Measurements from ENCODE around the gene HSPA4L.
A peak's percentile ranks its signal among the peaks of the same experiment; 100 is the strongest.

HSPA4L gene

GRCh38 chr4:127782275-127783025 is at the start of gene HSPA4L:
TSS of gene HSPA4L (plus strand) at chr4:127782322. CDS start at chr4:127782551, 229 bp downstream.
- peak within 1 kb of the TSS; percentile 88 to 96 for H3K9ac ChIP-seq (ENCODE audit: low read length in 2 of 2)
- peak within 1 kb of the TSS; percentile 77 for H3K27ac ChIP-seq (ENCODE audit: low read length)
- H3K36me3 ChIP-seq (ENCODE audit: control insufficient read depth in 2 of 2, insufficient read depth in 2 of 2, low read length in 2 of 2): no peaks in the 10 kb centered on the region
- H3K4me1 ChIP-seq (ENCODE audit: control insufficient read depth, insufficient read depth, low read length): peaks cover 5% of the 10 kb centered on the region
- peak within 1 kb of the TSS; percentile 98 to 99 for H3K4me3 ChIP-seq (ENCODE audit: low read length in 2 of 2)
- no peaks in the 10 kb centered on the region for H3K9me3 ChIP-seq (ENCODE audit: control insufficient read depth in 2 of 2, low read length in 2 of 2)
- H3K27me3 ChIP-seq (ENCODE audit: control insufficient read depth in 1 of 2, insufficient read depth in 2 of 2, low read length in 2 of 2): no peaks in the 10 kb centered on the region

- no peak overlapping the region for H3K9ac ChIP-seq (ENCODE audit: low read length in 2 of 2)
- H3K9me3 ChIP-seq (ENCODE audit: control insufficient read depth in 2 of 2, low read length in 2 of 2): no peaks in the 10 kb centered on the region
- no peaks in the 10 kb centered on the region for H3K4me1 ChIP-seq (ENCODE audit: control insufficient read depth, insufficient read depth, low read length)
- H3K4me3 ChIP-seq (ENCODE audit: low read length in 2 of 2): no peak overlapping the region
- H3K27ac ChIP-seq (ENCODE audit: low read length): no peak overlapping the region
- H3K36me3 ChIP-seq (ENCODE audit: control insufficient read depth in 2 of 2, insufficient read depth in 2 of 2, low read length in 2 of 2): no peaks in the 10 kb centered on the region
- no peaks in the 10 kb centered on the region for H3K27me3 ChIP-seq (ENCODE audit: control insufficient read depth in 1 of 2, insufficient read depth in 2 of 2, low read length in 2 of 2)
Observed at GRCh38 chr4:127732623-127733328, 49.3 kb upstream of the HSPA4L start.

GRCh38 chr4:127734976-127735375 is 47.1 kb upstream of the HSPA4L start:
- Histone ChIP-seq H3K4me3 (ENCODE audit: low read length in 2 of 2) (no peak overlapping the region), H3K36me3 (ENCODE audit: control insufficient read depth in 2 of 2, insufficient read depth in 2 of 2, low read length in 2 of 2) (no peaks in the 10 kb centered on the region), H3K27ac (ENCODE audit: low read length) (no peak overlapping the region), H3K9me3 (ENCODE audit: control insufficient read depth in 2 of 2, low read length in 2 of 2) (no peaks in the 10 kb centered on the region), H3K4me1 (ENCODE audit: control insufficient read depth, insufficient read depth, low read length) (no peaks in the 10 kb centered on the region), H3K27me3 (ENCODE audit: control insufficient read depth in 1 of 2, insufficient read depth in 2 of 2, low read length in 2 of 2) (no peaks in the 10 kb centered on the region), H3K9ac (ENCODE audit: low read length in 2 of 2) (no peak overlapping the region)

DNA sequence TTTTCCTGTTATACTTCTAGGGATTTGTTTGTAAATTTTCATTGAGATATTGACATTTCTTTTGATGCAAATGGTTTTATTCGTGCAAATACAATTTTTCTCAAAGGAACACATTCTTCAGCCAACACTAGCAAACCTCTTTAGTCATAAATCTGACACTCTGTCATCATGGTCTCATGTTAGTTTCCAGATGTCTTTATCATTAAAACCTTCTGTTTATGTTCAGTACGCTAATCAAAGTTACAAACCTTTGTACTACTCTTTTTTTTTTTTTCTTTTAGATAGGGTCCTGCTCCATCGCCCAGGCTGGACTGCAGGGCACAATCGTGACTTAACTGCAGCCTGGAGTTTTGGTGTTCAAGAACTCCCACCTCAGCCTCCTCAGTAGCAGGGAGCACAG is 44.8 kb upstream of the HSPA4L start:
- no peaks in the 10 kb centered on the region for H3K4me1 ChIP-seq (ENCODE audit: control insufficient read depth, insufficient read depth, low read length)
- H3K27ac ChIP-seq (ENCODE audit: low read length): no peak overlapping the region
- no peaks in the 10 kb centered on the region for H3K27me3 ChIP-seq (ENCODE audit: control insufficient read depth in 1 of 2, insufficient read depth in 2 of 2, low read length in 2 of 2)
- H3K4me3 ChIP-seq (ENCODE audit: low read length in 2 of 2): no peak overlapping the region
- H3K36me3 ChIP-seq (ENCODE audit: control insufficient read depth in 2 of 2, insufficient read depth in 2 of 2, low read length in 2 of 2): no peaks in the 10 kb centered on the region
- H3K9ac ChIP-seq (ENCODE audit: low read length in 2 of 2): no peak overlapping the region
- H3K9me3 ChIP-seq (ENCODE audit: control insufficient read depth in 2 of 2, low read length in 2 of 2): no peaks in the 10 kb centered on the region

GRCh38 chr4:127741247-127741646 is 40.9 kb upstream of the HSPA4L start:
- Histone ChIP-seq H3K9ac (ENCODE audit: low read length in 2 of 2) (no peak overlapping the region), H3K27ac (ENCODE audit: low read length) (no peak overlapping the region), H3K36me3 (ENCODE audit: control insufficient read depth in 2 of 2, insufficient read depth in 2 of 2, low read length in 2 of 2) (no peaks in the 10 kb centered on the region), H3K9me3 (ENCODE audit: control insufficient read depth in 2 of 2, low read length in 2 of 2) (no peaks in the 10 kb centered on the region), H3K4me3 (ENCODE audit: low read length in 2 of 2) (no peak overlapping the region), H3K4me1 (ENCODE audit: control insufficient read depth, insufficient read depth, low read length) (no peaks in the 10 kb centered on the region), H3K27me3 (ENCODE audit: control insufficient read depth in 1 of 2, insufficient read depth in 2 of 2, low read length in 2 of 2) (no peaks in the 10 kb centered on the region)

- Histone ChIP-seq H3K27ac (ENCODE audit: low read length) (no peak overlapping the region), H3K9ac (ENCODE audit: low read length in 2 of 2) (no peak overlapping the region), H3K36me3 (ENCODE audit: control insufficient read depth in 2 of 2, insufficient read depth in 2 of 2, low read length in 2 of 2) (no peaks in the 10 kb centered on the region), H3K4me3 (ENCODE audit: low read length in 2 of 2) (no peak overlapping the region), H3K4me1 (ENCODE audit: control insufficient read depth, insufficient read depth, low read length) (no peaks in the 10 kb centered on the region), H3K27me3 (ENCODE audit: control insufficient read depth in 1 of 2, insufficient read depth in 2 of 2, low read length in 2 of 2) (no peaks in the 10 kb centered on the region), H3K9me3 (ENCODE audit: control insufficient read depth in 2 of 2, low read length in 2 of 2) (no peaks in the 10 kb centered on the region)
Observed at GRCh38 chr4:127747883-127748282, 34.2 kb upstream of the HSPA4L start.

DNA sequence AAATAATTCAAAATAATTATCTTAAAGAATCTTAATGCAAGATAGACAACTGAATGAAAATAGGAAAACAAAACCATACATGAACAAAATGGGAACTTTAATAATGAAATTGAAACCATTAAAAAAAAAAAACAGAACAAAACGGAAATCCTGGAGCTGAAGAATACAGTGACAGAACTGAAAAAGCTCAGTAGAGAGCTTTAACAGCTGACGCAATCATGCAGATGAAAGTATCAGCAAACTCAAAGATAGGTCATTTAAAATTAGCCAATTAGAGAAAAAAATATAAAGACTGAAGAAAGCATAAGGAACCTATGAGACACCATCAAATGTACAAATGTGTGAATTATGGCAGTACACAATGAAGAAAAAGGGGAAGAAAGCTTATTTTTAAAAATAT is 33.2 kb upstream of the HSPA4L start:
- H3K27ac ChIP-seq (ENCODE audit: low read length): no peak overlapping the region
- no peaks in the 10 kb centered on the region for H3K27me3 ChIP-seq (ENCODE audit: control insufficient read depth in 1 of 2, insufficient read depth in 2 of 2, low read length in 2 of 2)
- H3K4me3 ChIP-seq (ENCODE audit: low read length in 2 of 2): no peak overlapping the region
- H3K9me3 ChIP-seq (ENCODE audit: control insufficient read depth in 2 of 2, low read length in 2 of 2): no peaks in the 10 kb centered on the region
- H3K4me1 ChIP-seq (ENCODE audit: control insufficient read depth, insufficient read depth, low read length): no peaks in the 10 kb centered on the region
- H3K36me3 ChIP-seq (ENCODE audit: control insufficient read depth in 2 of 2, insufficient read depth in 2 of 2, low read length in 2 of 2): no peaks in the 10 kb centered on the region
- H3K9ac ChIP-seq (ENCODE audit: low read length in 2 of 2): no peak overlapping the region

DNA sequence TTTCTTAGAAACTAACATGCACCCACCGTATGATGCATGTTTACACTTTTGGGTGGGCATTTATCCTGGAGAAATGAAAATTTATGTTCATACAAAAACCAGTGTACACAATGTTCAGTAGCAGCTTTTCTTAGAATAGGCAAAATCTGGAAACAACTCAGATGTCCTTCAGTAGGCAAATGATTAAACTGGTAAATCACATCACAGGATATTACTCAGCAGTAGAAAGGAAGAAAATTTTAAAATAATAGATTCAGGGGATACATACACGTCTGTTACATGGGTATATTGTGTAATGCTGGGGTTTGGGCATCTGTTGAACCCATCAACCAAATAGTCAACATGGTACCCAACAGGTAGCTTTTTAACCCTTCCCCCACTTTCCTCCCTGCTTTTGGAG is 25.2 kb upstream of the HSPA4L start:
- H3K9ac ChIP-seq (ENCODE audit: low read length in 2 of 2): no peak overlapping the region

DNA sequence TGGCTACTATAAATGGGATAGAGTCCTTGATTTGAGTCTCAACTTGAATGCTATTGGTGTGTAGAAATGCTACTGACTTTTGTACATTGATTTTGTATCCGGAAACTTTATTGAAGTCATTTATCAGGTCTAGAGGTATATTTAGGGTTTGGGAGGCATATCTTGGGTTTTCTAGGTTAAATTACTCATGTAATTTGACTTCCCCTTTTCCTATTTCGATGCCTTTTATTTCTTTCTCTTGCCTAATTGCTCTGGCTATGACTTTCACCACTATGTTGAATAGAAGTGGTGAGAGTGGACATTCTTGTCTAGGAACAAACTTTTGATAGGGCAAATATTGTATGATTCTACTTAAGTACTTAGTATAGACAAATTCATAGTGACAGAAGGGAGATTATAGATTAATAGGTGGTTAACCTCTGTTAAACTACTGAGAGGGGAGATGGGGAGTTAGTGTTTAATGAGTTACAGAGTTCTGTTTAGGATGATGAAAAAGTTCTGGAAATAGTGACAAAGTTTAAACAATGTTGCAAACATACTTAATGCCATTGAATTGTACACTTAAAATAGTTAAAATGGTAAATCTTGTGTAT is 22.8 kb upstream of the HSPA4L start:
- Histone ChIP-seq H3K36me3 (ENCODE audit: control insufficient read depth in 2 of 2, insufficient read depth in 2 of 2, low read length in 2 of 2) (no peaks in the 10 kb centered on the region), H3K27ac (ENCODE audit: low read length) (no peak overlapping the region), H3K4me3 (ENCODE audit: low read length in 2 of 2) (no peak overlapping the region), H3K4me1 (ENCODE audit: control insufficient read depth, insufficient read depth, low read length) (no peaks in the 10 kb centered on the region), H3K9me3 (ENCODE audit: control insufficient read depth in 2 of 2, low read length in 2 of 2) (no peaks in the 10 kb centered on the region), H3K9ac (ENCODE audit: low read length in 2 of 2) (no peak overlapping the region), H3K27me3 (ENCODE audit: control insufficient read depth in 1 of 2, insufficient read depth in 2 of 2, low read length in 2 of 2) (no peaks in the 10 kb centered on the region)

More for the DNA sequence above, 25.2 kb upstream of the HSPA4L start:
- Histone ChIP-seq H3K9me3 (ENCODE audit: control insufficient read depth in 2 of 2, low read length in 2 of 2) (no peaks in the 10 kb centered on the region), H3K4me1 (ENCODE audit: control insufficient read depth, insufficient read depth, low read length) (no peaks in the 10 kb centered on the region), H3K27ac (ENCODE audit: low read length) (no peak overlapping the region), H3K4me3 (ENCODE audit: low read length in 2 of 2) (no peak overlapping the region), H3K36me3 (ENCODE audit: control insufficient read depth in 2 of 2, insufficient read depth in 2 of 2, low read length in 2 of 2) (no peaks in the 10 kb centered on the region), H3K27me3 (ENCODE audit: control insufficient read depth in 1 of 2, insufficient read depth in 2 of 2, low read length in 2 of 2) (no peaks in the 10 kb centered on the region)

GRCh38 chr4:127759893-127760292 is 22.2 kb upstream of the HSPA4L start:
- Histone ChIP-seq H3K27ac (ENCODE audit: low read length) (no peak overlapping the region), H3K9me3 (ENCODE audit: control insufficient read depth in 2 of 2, low read length in 2 of 2) (no peaks in the 10 kb centered on the region), H3K4me1 (ENCODE audit: control insufficient read depth, insufficient read depth, low read length) (no peaks in the 10 kb centered on the region), H3K27me3 (ENCODE audit: control insufficient read depth in 1 of 2, insufficient read depth in 2 of 2, low read length in 2 of 2) (no peaks in the 10 kb centered on the region), H3K36me3 (ENCODE audit: control insufficient read depth in 2 of 2, insufficient read depth in 2 of 2, low read length in 2 of 2) (no peaks in the 10 kb centered on the region), H3K4me3 (ENCODE audit: low read length in 2 of 2) (no peak overlapping the region), H3K9ac (ENCODE audit: low read length in 2 of 2) (no peak overlapping the region)

Measured in stomach smooth muscle (tissue), 2 donors.